A172 (cell line): ENCODE measurements around the gene SPIN2A. TPM values are rescaled to one million over a fixed set of nuclear protein-coding genes. Genes with fewer than 3 reads are reported as not detected.
"Not testable (repeated sequence)": the region's sequence is repeated elsewhere in the genome, so short reads cannot be mapped to it uniquely, and the experiment has no call there.

Experiments used
- DNase-seq: peaks from one replicate; pipeline ENCODE4 v3.0.0-alpha.2; 2015; ENCODE audit warnings: low spot score
- total RNA-seq: library from RNA; depleted of rRNA; stranded (reverse); fragments of >200 nt; shearing (Covaris generic); gene quantifications from 2 replicates; pipeline ENCODE4 v1.2.3, GENCODE V29; 2014; rRNA removed

The SPIN2A gene
- total RNA-seq, 1 experiment from 2014 or later, result 0.16 TPM

DNA sequence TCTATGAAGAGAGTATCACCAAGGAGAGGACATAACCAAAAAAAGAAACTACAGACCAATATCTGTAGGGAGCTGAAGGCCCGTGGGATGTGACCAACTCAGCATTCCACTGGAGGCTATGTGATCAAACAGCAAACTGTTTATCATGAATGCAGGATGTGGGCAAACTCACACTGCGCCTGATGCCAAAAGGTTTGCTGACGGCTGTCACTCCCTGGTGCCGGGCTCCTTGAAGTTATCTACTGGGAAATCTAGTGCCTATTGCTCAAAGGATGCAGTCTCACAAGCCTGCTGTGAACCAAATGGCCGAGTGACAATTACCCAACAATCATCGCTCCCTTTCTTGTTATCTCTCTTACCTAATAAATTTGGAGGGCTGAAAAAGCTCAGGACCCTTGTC is 34.3 kb downstream of the SPIN2A start:
- DNase-seq, result not testable (repeated sequence)

Other genes starting within 250 kb of the SPIN2A start
- 12.4 TPM in 2 replicates for gene SPIN3, start 141.9 kb downstream of the SPIN2A start, total RNA-seq
- 16.2 and 22.1 TPM in 2 replicates for gene SPIN2B, start 15.8 kb downstream of the SPIN2A start, total RNA-seq
- not detected in 2 replicates for gene FAAH2, start 149.3 kb upstream of the SPIN2A start, total RNA-seq